Measurements from ENCODE around the gene SMG9. TPM values are rescaled to one million over a fixed set of nuclear protein-coding genes. Genes with fewer than 3 reads are reported as not detected.
"Not testable (repeated sequence)": the region's sequence is repeated elsewhere in the genome, so short reads cannot be mapped to it uniquely, and the experiment has no call there.

The SMG9 gene
- total RNA-seq, 1 experiment from 2014 or later, result 49.9 TPM

DNA sequence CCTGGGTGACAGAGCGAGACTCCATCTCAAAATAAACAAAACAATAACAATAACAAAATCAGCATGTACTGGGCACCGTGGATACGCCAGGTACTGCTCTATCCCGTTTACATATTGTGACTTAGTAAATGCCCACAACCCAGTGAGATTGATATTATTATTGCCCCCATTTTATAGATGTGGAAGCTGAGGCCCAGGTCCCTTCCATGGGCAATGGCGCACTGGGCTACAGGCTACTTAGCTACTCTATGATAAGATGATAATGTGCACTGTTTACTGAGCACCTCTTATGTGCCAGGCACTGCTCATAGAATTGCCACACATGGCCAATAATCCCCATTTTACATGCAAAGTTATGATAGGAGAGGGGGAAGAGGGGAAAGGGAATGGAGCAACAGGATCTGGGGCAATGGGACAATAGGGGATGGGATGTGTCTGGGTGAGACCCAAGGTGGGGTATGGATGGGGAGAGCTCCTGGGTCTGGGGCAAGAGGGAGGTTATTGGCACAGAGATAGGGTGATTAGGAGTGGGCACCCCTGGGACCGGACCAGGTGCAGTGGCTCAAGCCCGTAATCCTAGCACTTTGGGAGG is 20.6 kb upstream of the SMG9 start:
- Histone ChIP-seq H3K27ac (ENCODE audit: low read length) (no peak overlapping the region), H3K4me1 (ENCODE audit: control insufficient read depth, insufficient read depth, low read length) (peaks cover 25% of the 10 kb centered on the region), H3K9me3 (ENCODE audit: control insufficient read depth, insufficient read depth, low read depth, low read length) (no peaks in the 10 kb centered on the region), H3K27me3 (ENCODE audit: control insufficient read depth, insufficient read depth, low read length) (no peaks in the 10 kb centered on the region), H3K4me3 (ENCODE audit: low read depth in 2 of 2, low read length in 2 of 2) (no peak overlapping the region), H3K36me3 (ENCODE audit: control insufficient read depth, insufficient read depth, low read length) (no peaks in the 10 kb centered on the region)
- DNase-seq (ENCODE audit: low read depth, low spot score) (no peak), ATAC-seq (no peak)
- in situ Hi-C loops (cut with HindIII; ENCODE audit: low pct_unique_long_range_greater_than_20kb, low sequenced_read_pairs), result no loop called here
- POLR2A ChIA-PET, result no interaction called here
- TF ChIP-seq TCF7L2 (IDR thresholded peaks at IDR 0.05; ENCODE audit: low read depth, low read length) (no peak), SIN3A (IDR thresholded peaks at IDR 0.05; ENCODE audit: borderline replicate concordance, insufficient read depth, low read depth, low read length) (no peak), POLR2AphosphoS5 (IDR thresholded peaks at IDR 0.05; ENCODE audit: low read depth, low read length) (no peak)
- TF ChIP-seq, protein P1, sequence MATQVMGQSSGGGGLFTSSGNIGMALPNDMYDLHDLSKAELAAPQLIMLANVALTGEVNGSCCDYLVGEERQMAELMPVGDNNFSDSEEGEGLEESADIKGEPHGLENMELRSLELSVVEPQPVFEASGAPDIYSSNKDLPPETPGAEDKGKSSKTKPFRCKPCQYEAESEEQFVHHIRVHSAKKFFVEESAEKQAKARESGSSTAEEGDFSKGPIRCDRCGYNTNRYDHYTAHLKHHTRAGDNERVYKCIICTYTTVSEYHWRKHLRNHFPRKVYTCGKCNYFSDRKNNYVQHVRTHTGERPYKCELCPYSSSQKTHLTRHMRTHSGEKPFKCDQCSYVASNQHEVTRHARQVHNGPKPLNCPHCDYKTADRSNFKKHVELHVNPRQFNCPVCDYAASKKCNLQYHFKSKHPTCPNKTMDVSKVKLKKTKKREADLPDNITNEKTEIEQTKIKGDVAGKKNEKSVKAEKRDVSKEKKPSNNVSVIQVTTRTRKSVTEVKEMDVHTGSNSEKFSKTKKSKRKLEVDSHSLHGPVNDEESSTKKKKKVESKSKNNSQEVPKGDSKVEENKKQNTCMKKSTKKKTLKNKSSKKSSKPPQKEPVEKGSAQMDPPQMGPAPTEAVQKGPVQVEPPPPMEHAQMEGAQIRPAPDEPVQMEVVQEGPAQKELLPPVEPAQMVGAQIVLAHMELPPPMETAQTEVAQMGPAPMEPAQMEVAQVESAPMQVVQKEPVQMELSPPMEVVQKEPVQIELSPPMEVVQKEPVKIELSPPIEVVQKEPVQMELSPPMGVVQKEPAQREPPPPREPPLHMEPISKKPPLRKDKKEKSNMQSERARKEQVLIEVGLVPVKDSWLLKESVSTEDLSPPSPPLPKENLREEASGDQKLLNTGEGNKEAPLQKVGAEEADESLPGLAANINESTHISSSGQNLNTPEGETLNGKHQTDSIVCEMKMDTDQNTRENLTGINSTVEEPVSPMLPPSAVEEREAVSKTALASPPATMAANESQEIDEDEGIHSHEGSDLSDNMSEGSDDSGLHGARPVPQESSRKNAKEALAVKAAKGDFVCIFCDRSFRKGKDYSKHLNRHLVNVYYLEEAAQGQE (IDR thresholded peaks at IDR 0.05; ENCODE audit: insufficient read depth in 1 of 2, low read depth in 2 of 2, low read length in 1 of 2), result no peak
- TF ChIP-seq, protein P2, sequence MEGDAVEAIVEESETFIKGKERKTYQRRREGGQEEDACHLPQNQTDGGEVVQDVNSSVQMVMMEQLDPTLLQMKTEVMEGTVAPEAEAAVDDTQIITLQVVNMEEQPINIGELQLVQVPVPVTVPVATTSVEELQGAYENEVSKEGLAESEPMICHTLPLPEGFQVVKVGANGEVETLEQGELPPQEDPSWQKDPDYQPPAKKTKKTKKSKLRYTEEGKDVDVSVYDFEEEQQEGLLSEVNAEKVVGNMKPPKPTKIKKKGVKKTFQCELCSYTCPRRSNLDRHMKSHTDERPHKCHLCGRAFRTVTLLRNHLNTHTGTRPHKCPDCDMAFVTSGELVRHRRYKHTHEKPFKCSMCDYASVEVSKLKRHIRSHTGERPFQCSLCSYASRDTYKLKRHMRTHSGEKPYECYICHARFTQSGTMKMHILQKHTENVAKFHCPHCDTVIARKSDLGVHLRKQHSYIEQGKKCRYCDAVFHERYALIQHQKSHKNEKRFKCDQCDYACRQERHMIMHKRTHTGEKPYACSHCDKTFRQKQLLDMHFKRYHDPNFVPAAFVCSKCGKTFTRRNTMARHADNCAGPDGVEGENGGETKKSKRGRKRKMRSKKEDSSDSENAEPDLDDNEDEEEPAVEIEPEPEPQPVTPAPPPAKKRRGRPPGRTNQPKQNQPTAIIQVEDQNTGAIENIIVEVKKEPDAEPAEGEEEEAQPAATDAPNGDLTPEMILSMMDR (IDR thresholded peaks at IDR 0.05), result no peak
- CTCF ChIA-PET, result interaction anchor here (1.7 kb wide), 1 partner anchor 9 kb away, joined by 5 read pairs; no protein-coding TSS in a partner anchor
- no TSS peak for BruUV-seq (replicated peaks)
- intact Hi-C loops (cut with micrococcal nuclease; ENCODE audit: unreplicated experiment), result no loop called here

DNA sequence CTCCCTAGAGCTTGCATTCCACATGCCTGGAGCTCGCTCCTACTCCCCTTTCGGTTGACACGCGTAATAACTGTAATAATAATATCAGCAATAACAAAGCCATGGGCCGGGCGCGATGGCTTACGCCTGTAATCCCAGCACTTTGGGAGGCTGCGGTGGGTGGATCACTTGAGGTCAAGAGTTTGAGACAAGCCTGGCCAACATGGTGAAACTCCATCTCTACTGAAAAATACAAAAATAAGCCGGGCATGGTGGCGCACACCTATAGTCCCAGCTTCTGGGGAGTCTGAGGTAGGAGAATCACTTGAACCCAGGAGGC is 20.1 kb upstream of the SMG9 start:
- ATAC-seq; intact Hi-C loops (cut with micrococcal nuclease; ENCODE audit: unreplicated experiment); H3K27ac ChIP-seq (ENCODE audit: low read length); H3K4me3 ChIP-seq (ENCODE audit: low read depth in 2 of 2, low read length in 2 of 2); DNase-seq (ENCODE audit: low read depth, low spot score); POLR2A ChIA-PET; in situ Hi-C loops (cut with HindIII; ENCODE audit: low pct_unique_long_range_greater_than_20kb, low sequenced_read_pairs); H3K36me3 ChIP-seq (ENCODE audit: control insufficient read depth, insufficient read depth, low read length); H3K9me3 ChIP-seq (ENCODE audit: control insufficient read depth, insufficient read depth, low read depth, low read length); BruUV-seq (replicated peaks); CTCF ChIA-PET; H3K27me3 ChIP-seq (ENCODE audit: control insufficient read depth, insufficient read depth, low read length): not testable (repeated sequence)
- peaks cover 24% of the 10 kb centered on the region for H3K4me1 ChIP-seq (ENCODE audit: control insufficient read depth, insufficient read depth, low read length)

DNA sequence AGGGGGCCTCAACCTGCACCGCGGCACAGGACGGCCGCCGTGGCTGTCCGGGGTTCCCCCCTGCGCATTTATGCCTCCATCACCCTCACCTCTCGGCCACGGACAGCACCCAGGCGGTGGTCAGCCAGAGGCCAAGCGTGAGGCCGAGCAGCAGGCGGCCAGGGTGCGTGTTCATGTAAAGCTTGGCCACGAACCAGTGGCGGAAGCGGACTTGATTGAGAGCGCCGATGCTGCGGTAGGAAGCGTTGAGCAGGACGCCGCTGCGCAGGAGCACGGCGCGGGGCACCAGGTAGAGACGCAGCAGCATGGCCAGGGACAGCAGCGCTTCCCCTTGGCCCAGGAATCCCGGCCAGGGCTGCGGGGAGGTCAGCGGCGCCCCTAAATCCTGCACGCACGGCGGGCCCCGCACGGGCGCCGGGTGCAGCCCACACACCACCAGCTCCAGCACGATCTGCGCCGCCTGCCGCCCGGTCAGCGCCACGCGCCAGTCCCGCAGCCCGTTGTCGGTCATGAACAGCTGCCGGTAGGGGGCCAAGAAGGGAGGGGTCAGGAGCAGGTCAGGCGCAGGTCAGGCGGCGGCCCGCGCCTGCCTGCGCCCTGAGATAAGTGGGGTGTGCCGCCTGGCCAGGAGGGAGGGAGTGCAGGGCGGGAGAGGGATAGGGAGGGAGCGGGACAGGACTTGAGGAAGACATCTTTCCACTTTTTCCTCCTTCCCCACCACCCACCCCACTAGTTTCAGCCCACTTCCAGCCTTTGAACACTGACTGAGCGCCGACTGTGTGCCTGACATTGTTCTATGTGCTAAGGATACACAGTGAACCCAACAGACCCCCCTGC is 19.6 kb upstream of the SMG9 start:
- ATAC-seq, result no peak

More for the DNA sequence above, 19.6 kb upstream of the SMG9 start:
- Histone ChIP-seq H3K27me3 (ENCODE audit: control insufficient read depth, insufficient read depth, low read length) (no peaks in the 10 kb centered on the region), H3K4me1 (ENCODE audit: control insufficient read depth, insufficient read depth, low read length) (peaks cover 18% of the 10 kb centered on the region), H3K27ac (ENCODE audit: low read length) (no peak overlapping the region), H3K36me3 (ENCODE audit: control insufficient read depth, insufficient read depth, low read length) (no peaks in the 10 kb centered on the region), H3K9me3 (ENCODE audit: control insufficient read depth, insufficient read depth, low read depth, low read length) (no peaks in the 10 kb centered on the region), H3K4me3 (ENCODE audit: low read depth in 2 of 2, low read length in 2 of 2) (no peak overlapping the region)
- TF ChIP-seq SIN3A (IDR thresholded peaks at IDR 0.05; ENCODE audit: borderline replicate concordance, insufficient read depth, low read depth, low read length), result no peak
- TF ChIP-seq, protein P2 (IDR thresholded peaks at IDR 0.05), result no peak
- TF ChIP-seq POLR2AphosphoS5 (IDR thresholded peaks at IDR 0.05; ENCODE audit: low read depth, low read length), result no peak
- TF ChIP-seq TCF7L2 (IDR thresholded peaks at IDR 0.05; ENCODE audit: low read depth, low read length), result no peak
- TF ChIP-seq, protein P1 (IDR thresholded peaks at IDR 0.05; ENCODE audit: insufficient read depth in 1 of 2, low read depth in 2 of 2, low read length in 1 of 2), result no peak
- ChIA-PET POLR2A (no interaction called here), CTCF (no interaction called here)
- no TSS peak for BruUV-seq (replicated peaks)
- intact Hi-C loops (cut with micrococcal nuclease; ENCODE audit: unreplicated experiment) (no loop called here), in situ Hi-C loops (cut with HindIII; ENCODE audit: low pct_unique_long_range_greater_than_20kb, low sequenced_read_pairs) (no loop called here)
- no peak for DNase-seq (ENCODE audit: low read depth, low spot score)
